ENCODE measurements around the gene SLC17A4.

- no peak for TF ChIP-seq CTCF (IDR thresholded peaks at IDR 0.05)
- no peak for TF ChIP-seq POLR2A (IDR thresholded peaks at IDR 0.05)
These were observed 75.9 kb downstream of the SLC17A4 start for GRCh38 chr6:25830458-25830857.

Measured in suprapubic skin (tissue), 3 donors.